Sigmoid colon (tissue), 3 donors: Measurements from ENCODE around the gene CACNB2.

Experiments used
- POLR2A ChIP-seq, 2 donors: fragments of 450-650 bp; IDR thresholded peaks; one replicate each; pipeline ENCODE4 v1.6.1; 2016; ENCODE audit warnings: antibody characterized with exemption in 2 of 2, mild to moderate bottlenecking in 2 of 2, moderate library complexity in 2 of 2
- TF ChIP-seq, protein P1 (sequence below), 4 experiments: fragments of 450-650 bp in 3 of 4; fragments of 200-600 bp in 1 of 4; IDR thresholded peaks; one replicate each; pipeline ENCODE4 v1.5.1; 2016 to 2019; ENCODE audit warnings: antibody characterized with exemption in 4 of 4, mild to moderate bottlenecking in 3 of 4, moderate library complexity in 2 of 4

DNA sequence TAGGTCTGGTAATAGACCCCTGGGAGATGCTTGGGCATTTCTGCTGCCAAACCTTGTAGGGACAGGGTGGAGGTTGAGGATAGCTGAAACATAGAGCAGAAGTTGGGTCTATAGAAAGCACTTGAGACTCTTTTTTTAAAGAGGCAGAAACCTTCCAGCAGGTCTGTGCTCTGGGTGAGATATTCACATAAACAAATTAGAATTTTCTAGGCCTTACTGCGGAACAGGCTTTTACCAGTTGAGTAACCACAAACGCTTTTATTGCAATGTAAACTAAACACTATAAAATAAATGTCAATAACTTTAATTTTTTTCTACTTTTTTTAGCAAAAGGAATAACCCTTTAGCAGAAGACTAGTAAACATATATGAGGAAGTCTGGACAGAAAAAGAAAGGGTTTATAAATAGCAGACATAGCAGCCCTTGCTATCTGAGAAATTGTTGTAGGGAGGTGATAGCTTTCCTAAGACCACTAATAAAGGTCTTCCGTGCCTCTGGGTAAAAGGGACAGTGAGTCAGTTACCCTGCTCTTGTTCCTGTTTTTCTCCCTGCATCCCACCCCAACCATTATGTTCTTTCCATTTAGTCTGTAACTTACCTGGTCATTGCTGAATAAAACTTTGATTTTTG, 38.7 kb downstream of the CACNB2 start:
- TF ChIP-seq, protein P1, sequence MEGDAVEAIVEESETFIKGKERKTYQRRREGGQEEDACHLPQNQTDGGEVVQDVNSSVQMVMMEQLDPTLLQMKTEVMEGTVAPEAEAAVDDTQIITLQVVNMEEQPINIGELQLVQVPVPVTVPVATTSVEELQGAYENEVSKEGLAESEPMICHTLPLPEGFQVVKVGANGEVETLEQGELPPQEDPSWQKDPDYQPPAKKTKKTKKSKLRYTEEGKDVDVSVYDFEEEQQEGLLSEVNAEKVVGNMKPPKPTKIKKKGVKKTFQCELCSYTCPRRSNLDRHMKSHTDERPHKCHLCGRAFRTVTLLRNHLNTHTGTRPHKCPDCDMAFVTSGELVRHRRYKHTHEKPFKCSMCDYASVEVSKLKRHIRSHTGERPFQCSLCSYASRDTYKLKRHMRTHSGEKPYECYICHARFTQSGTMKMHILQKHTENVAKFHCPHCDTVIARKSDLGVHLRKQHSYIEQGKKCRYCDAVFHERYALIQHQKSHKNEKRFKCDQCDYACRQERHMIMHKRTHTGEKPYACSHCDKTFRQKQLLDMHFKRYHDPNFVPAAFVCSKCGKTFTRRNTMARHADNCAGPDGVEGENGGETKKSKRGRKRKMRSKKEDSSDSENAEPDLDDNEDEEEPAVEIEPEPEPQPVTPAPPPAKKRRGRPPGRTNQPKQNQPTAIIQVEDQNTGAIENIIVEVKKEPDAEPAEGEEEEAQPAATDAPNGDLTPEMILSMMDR (IDR thresholded peaks at IDR 0.05), result no peak
- TF ChIP-seq POLR2A (IDR thresholded peaks at IDR 0.05), result no peak
